IMR-90 (cell line): ENCODE data around the gene CLDN25.

Experiments used
- MAZ ChIP-seq: IDR thresholded peaks from 2 replicates; pipeline ENCODE4 v1.6.1; 2012; ENCODE audit warnings: low read depth, mild to moderate bottlenecking, low read length, improper control_type of control experiment, moderate library complexity, borderline replicate concordance
- NFE2L2 ChIP-seq: fragments of 150-350 bp; IDR thresholded peaks from 2 replicates; pipeline ENCODE4 v1.6.1; 2016; ENCODE audit warnings: low read depth, mild to moderate bottlenecking, low read length
- POLR2A ChIP-seq: IDR thresholded peaks from 2 replicates; pipeline ENCODE4 v1.6.1; 2012; ENCODE audit warnings: mild to moderate bottlenecking, low read depth, low read length
- RAD21 ChIP-seq: IDR thresholded peaks from 2 replicates; pipeline ENCODE4 v1.6.1; 2012; ENCODE audit warnings: low read length, improper control_type of control experiment
- TF ChIP-seq, protein P1 (sequence below): conservative IDR thresholded peaks from 2 replicates; pipeline ENCODE4 v1.5.1; 2012; ENCODE audit warnings: mild to moderate bottlenecking, low read depth, low read length, improper control_type of control experiment

DNA sequence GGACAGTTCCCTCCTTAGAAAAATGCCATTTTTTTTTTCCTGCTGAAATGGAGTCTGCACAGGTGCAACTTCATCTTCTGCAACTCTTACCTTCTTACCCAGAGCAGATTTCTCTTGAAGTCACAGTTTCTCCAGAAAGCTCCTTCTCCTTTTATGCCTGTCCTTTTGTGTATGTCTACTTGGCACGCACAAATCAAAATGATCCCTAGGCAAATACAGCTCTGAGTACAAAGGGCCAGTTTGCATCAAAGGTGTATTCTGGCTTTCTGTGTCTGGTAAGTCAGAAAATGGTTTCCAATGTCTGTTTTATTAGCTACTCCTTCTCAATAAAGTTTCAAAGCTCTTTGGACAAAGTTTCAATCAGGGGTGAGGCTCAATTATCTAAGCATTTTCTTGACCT is 2.5 kb downstream of the CLDN25 start:
- TF ChIP-seq, protein P1, sequence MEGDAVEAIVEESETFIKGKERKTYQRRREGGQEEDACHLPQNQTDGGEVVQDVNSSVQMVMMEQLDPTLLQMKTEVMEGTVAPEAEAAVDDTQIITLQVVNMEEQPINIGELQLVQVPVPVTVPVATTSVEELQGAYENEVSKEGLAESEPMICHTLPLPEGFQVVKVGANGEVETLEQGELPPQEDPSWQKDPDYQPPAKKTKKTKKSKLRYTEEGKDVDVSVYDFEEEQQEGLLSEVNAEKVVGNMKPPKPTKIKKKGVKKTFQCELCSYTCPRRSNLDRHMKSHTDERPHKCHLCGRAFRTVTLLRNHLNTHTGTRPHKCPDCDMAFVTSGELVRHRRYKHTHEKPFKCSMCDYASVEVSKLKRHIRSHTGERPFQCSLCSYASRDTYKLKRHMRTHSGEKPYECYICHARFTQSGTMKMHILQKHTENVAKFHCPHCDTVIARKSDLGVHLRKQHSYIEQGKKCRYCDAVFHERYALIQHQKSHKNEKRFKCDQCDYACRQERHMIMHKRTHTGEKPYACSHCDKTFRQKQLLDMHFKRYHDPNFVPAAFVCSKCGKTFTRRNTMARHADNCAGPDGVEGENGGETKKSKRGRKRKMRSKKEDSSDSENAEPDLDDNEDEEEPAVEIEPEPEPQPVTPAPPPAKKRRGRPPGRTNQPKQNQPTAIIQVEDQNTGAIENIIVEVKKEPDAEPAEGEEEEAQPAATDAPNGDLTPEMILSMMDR, result no peak
- TF ChIP-seq MAZ (no peak), NFE2L2 (no peak), RAD21 (no peak), POLR2A (no peak)
